Liver (tissue), 9 donors: ENCODE results near the gene ALDOA. TPM values are rescaled to one million over a fixed set of nuclear protein-coding genes. Genes with fewer than 3 reads are reported as not detected.

ENCODE experiments used
- DNase-seq: peaks from one replicate; pipeline ENCODE4 v3.0.0-alpha.2; 2017; ENCODE audit warnings: low spot score
- H3K27ac ChIP-seq, 2 donors: one replicate each; pipeline ENCODE4 v1.7.0; 2013; ENCODE audit warnings: inconsistent platforms in 2 of 2, low read length in 2 of 2, control low read depth in 1 of 2, low read depth in 1 of 2, mild to moderate bottlenecking in 1 of 2
- H3K27me3 ChIP-seq, 4 donors: one replicate each; pipeline versions ENCODE4 v1.6.1 to v1.7.0; 2013; ENCODE audit warnings: low read length in 3 of 4, inconsistent platforms in 1 of 4, mild to moderate bottlenecking in 1 of 4, moderate library complexity in 1 of 4; ENCODE audit not compliant: control insufficient read depth in 4 of 4, insufficient read depth in 4 of 4
- H3K36me3 ChIP-seq, 4 donors: one replicate each; pipeline versions ENCODE4 v1.6.1 to v1.7.0; 2013; ENCODE audit warnings: low read length in 3 of 4, mild to moderate bottlenecking in 3 of 4, low read depth in 1 of 4, moderate library complexity in 1 of 4; ENCODE audit not compliant: control insufficient read depth in 4 of 4, insufficient read depth in 3 of 4
- H3K4me1 ChIP-seq, 4 donors: one replicate each; pipeline versions ENCODE4 v1.6.1 to v1.7.0; 2013; ENCODE audit warnings: low read length in 3 of 4, mild to moderate bottlenecking in 3 of 4, moderate library complexity in 1 of 4; ENCODE audit not compliant: control insufficient read depth in 4 of 4, insufficient read depth in 4 of 4
- H3K4me3 ChIP-seq, 3 donors: one replicate each; pipeline versions ENCODE4 v1.6.1 to v1.7.0; 2013; ENCODE audit warnings: low read length in 3 of 3, control low read depth in 1 of 3, low read depth in 1 of 3, mild to moderate bottlenecking in 1 of 3
- H3K9ac ChIP-seq, 2 donors: one replicate each; pipeline ENCODE4 v1.7.0; 2013; ENCODE audit warnings: low read length in 2 of 2, mild to moderate bottlenecking in 2 of 2, moderate library complexity in 2 of 2, control low read depth in 1 of 2, low read depth in 1 of 2
- H3K9me3 ChIP-seq, 4 donors: one replicate each; pipeline versions ENCODE4 v1.6.1 to v1.7.0; 2013; ENCODE audit warnings: low read length in 3 of 4; ENCODE audit not compliant: control insufficient read depth in 4 of 4
- HNF4A ChIP-seq, 2 donors: conservative IDR thresholded peaks; 2 replicates each; pipeline ENCODE4 v1.6.1; 2016; ENCODE audit warnings: antibody characterized with exemption in 2 of 2, mild to moderate bottlenecking in 2 of 2
- MAX ChIP-seq: IDR thresholded peaks from 2 replicates; pipeline ENCODE4 v1.6.1; 2016; ENCODE audit warnings: antibody characterized with exemption
- NR2F2 ChIP-seq: IDR thresholded peaks from 2 replicates; pipeline ENCODE4 v1.6.1; 2016; ENCODE audit warnings: antibody characterized with exemption
- RAD21 ChIP-seq, 2 donors: IDR thresholded peaks; 2 replicates each; pipeline ENCODE4 v1.6.1; 2016; ENCODE audit warnings: antibody characterized with exemption in 2 of 2, mild to moderate bottlenecking in 2 of 2
- RXRA ChIP-seq, 2 donors: IDR thresholded peaks; 2 replicates each; pipeline ENCODE4 v1.6.1; 2017 to 2018; ENCODE audit warnings: antibody characterized with exemption in 2 of 2, mild to moderate bottlenecking in 1 of 2
- SP1 ChIP-seq: IDR thresholded peaks from 2 replicates; pipeline ENCODE4 v1.6.1; 2018; ENCODE audit warnings: antibody characterized with exemption, mild to moderate bottlenecking
- YY1 ChIP-seq: IDR thresholded peaks from 2 replicates; pipeline ENCODE4 v1.6.1; 2016; ENCODE audit warnings: antibody characterized with exemption, mild to moderate bottlenecking
- WGBS: extraction: QIAGEN DNeasy Blood & Tissue Kit; methylation state at CpG from one replicate; pipeline ENCODE4 v1.1.7; 2013; 5-methylcytosine and 5-hydroxymethylcytosine counted together
- polyA plus RNA-seq, 2 donors: library from polyadenylated mRNA; stranded (reverse) in 1 of 2; unstranded in 1 of 2; fragments of 200-250 nt in 1 of 2; fragments of >200 nt in 1 of 2; fragmentation: Nextera tagmentation in 1 of 2; extraction: Ambion mirVana in 1 of 2; gene quantifications; one replicate each; pipeline versions ENCODE4 v1.2.1 to v1.2.3, GENCODE V29; 2013 to 2015
- total RNA-seq, 2 donors: library from RNA; depleted of rRNA; stranded (reverse); fragments of >200 nt; gene quantifications; one replicate each; pipeline ENCODE4 v1.2.3, GENCODE V29; 2014
- TF ChIP-seq, protein P1 (sequence below): fragments of 150-350 bp; IDR thresholded peaks from 2 replicates; pipeline ENCODE4 v1.5.1; 2017; ENCODE audit warnings: improper control_type of control experiment, low read depth, low read length; ENCODE audit not compliant: missing input control
- TF ChIP-seq, protein P2 (sequence below): IDR thresholded peaks from 2 replicates; pipeline ENCODE4 v1.6.1; 2016; ENCODE audit warnings: antibody characterized with exemption
- TF ChIP-seq, protein P3 (sequence below): IDR thresholded peaks from 2 replicates; pipeline ENCODE4 v1.6.1; 2016; ENCODE audit warnings: antibody characterized with exemption
- donor health status: healthy.
- donor health status: healthy.
- donor health status: healthy.
- donor health status: healthy.
- donor health status: healthy.

Gene ALDOA
- total and polyA plus RNA-seq, 4 donors, result 96.8 to 251 (median 121) TPM

DNA sequence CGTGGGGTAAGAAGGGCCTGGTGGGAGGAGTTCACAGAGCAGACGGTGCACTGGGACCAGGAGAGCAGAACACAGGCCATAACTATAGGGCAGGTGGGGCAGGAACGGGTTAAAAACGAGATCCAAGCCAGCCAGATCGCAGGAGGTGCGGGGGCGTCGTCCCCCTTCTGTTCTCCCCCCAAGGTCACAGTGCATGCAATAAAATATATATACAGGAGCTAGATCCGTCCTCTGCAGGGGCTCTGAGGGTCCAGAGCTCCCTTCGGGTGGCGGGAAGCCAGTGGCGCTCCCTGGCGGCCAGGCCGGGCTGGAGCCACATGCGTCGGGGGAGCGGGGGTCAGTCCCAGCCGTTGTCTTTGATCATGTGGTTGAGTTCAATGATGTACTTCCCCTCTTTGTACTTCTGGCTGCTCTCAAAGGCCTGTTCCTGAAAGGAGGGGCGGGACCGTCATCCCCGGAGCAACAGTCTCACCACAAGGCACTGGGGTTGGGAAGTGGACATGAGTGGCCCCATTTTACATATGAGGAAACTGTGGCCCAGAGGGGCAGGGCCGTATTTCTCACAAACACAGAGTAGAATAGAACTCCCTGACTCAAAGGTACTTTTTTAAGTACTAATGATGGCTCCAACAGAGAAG is 26.9 kb downstream of the ALDOA start:
- H3K4me1 ChIP-seq, result peaks cover 12 to 41% (median 27%) of the 10 kb centered on the region in 4 donors
- WGBS, result 18% methylated on average over 22 of the region's 22 CpGs

GRCh38 chr16:30094541-30095165 is 29.1 kb downstream of the ALDOA start:
- peaks cover 12 to 41% (median 27%) of the 10 kb centered on the region in 4 donors for H3K4me1 ChIP-seq

More for the DNA sequence above, 26.9 kb downstream of the ALDOA start:
- H3K27me3 ChIP-seq, result no peaks in the 10 kb centered on the region
- DNase-seq, result peak; percentile 67
- peak overlapping the region; percentile 10 to 73 for H3K9ac ChIP-seq
- peaks cover 0 to 6% (median under 1%) of the 10 kb centered on the region in 4 donors for H3K36me3 ChIP-seq
- peak in 1 of 2 donors; percentile 49 for TF ChIP-seq RAD21 (IDR thresholded peaks at IDR 0.05)
- TF ChIP-seq, protein P1, sequence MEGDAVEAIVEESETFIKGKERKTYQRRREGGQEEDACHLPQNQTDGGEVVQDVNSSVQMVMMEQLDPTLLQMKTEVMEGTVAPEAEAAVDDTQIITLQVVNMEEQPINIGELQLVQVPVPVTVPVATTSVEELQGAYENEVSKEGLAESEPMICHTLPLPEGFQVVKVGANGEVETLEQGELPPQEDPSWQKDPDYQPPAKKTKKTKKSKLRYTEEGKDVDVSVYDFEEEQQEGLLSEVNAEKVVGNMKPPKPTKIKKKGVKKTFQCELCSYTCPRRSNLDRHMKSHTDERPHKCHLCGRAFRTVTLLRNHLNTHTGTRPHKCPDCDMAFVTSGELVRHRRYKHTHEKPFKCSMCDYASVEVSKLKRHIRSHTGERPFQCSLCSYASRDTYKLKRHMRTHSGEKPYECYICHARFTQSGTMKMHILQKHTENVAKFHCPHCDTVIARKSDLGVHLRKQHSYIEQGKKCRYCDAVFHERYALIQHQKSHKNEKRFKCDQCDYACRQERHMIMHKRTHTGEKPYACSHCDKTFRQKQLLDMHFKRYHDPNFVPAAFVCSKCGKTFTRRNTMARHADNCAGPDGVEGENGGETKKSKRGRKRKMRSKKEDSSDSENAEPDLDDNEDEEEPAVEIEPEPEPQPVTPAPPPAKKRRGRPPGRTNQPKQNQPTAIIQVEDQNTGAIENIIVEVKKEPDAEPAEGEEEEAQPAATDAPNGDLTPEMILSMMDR, result peak; percentile 40
- TF ChIP-seq YY1, result peak; percentile 39
- TF ChIP-seq, protein P2, sequence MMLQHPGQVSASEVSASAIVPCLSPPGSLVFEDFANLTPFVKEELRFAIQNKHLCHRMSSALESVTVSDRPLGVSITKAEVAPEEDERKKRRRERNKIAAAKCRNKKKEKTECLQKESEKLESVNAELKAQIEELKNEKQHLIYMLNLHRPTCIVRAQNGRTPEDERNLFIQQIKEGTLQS, result no peak
- TF ChIP-seq SP1, result peak; percentile 10
- TF ChIP-seq HNF4A (conservative IDR thresholded peaks at IDR 0.05), result no peak
- H3K4me3 ChIP-seq, result peak overlapping the region; percentile 51 to 57 (median 51)
- H3K27ac ChIP-seq, result peak overlapping the region; percentile 83 to 88
- peaks cover 0 to 7% (median 1%) of the 10 kb centered on the region in 4 donors for H3K9me3 ChIP-seq

More at GRCh38 chr16:30094541-30095165, 29.1 kb downstream of the ALDOA start:
- Histone ChIP-seq H3K9ac (no peak overlapping the region), H3K27ac (peak overlapping the region; percentile 69 to 86), H3K9me3 (peaks cover 0 to 13% (median 2%) of the 10 kb centered on the region in 4 donors), H3K4me3 (peak overlapping the region in 1 of 3 donors; percentile 86), H3K27me3 (no peaks in the 10 kb centered on the region), H3K36me3 (peaks cover 0 to 6% (median under 1%) of the 10 kb centered on the region in 4 donors)
- no peak for DNase-seq
- no peak for TF ChIP-seq YY1
- no peak for TF ChIP-seq MAX
- TF ChIP-seq, protein P2, result no peak
- peak in 1 of 2 donors; percentile 11 for TF ChIP-seq RXRA (IDR thresholded peaks at IDR 0.05)
- TF ChIP-seq NR2F2, result peak; percentile 97
- TF ChIP-seq, protein P1, result no peak
- TF ChIP-seq, protein P3, sequence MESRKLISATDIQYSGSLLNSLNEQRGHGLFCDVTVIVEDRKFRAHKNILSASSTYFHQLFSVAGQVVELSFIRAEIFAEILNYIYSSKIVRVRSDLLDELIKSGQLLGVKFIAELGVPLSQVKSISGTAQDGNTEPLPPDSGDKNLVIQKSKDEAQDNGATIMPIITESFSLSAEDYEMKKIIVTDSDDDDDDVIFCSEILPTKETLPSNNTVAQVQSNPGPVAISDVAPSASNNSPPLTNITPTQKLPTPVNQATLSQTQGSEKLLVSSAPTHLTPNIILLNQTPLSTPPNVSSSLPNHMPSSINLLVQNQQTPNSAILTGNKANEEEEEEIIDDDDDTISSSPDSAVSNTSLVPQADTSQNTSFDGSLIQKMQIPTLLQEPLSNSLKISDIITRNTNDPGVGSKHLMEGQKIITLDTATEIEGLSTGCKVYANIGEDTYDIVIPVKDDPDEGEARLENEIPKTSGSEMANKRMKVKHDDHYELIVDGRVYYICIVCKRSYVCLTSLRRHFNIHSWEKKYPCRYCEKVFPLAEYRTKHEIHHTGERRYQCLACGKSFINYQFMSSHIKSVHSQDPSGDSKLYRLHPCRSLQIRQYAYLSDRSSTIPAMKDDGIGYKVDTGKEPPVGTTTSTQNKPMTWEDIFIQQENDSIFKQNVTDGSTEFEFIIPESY, result no peak
- WGBS, result 83% methylated on average over 11 of the region's 11 CpGs
